K562 (cell line): Measurements from ENCODE around the gene ADAMTSL3. TPM values are rescaled to one million over a fixed set of nuclear protein-coding genes. Genes with fewer than 3 reads are reported as not detected.

Experiments
- ELF4 ChIP-seq: fragments of 450-650 bp; formaldehyde crosslinking; IDR thresholded peaks from 2 replicates; pipeline ENCODE4 v1.4.0; 2022; ENCODE audit warnings: missing genetic modification characterization
- PTTG1 ChIP-seq: fragments of 450-650 bp; IDR thresholded peaks from 2 replicates; pipeline ENCODE4 v1.6.1; 2016; ENCODE audit warnings: low read depth, mild to moderate bottlenecking, missing genetic modification characterization, missing compliant biosample characterization
- RAD21 ChIP-seq, 2 experiments: fragments of 250-450 bp in 1 of 2; fragments of 450-650 bp in 1 of 2; sonication (Bioruptor Pico) in 1 of 2; formaldehyde crosslinking in 1 of 2; IDR thresholded peaks in 1 of 2; conservative IDR thresholded peaks in 1 of 2; 2 replicates each; pipeline versions ENCODE4 v1.4.0 to v1.8.0; 2020 to 2022; ENCODE audit warnings: mild to moderate bottlenecking in 2 of 2, moderate library complexity in 1 of 2
- TFAM ChIP-seq: fragments of 250-450 bp; sonication (Bioruptor Pico); conservative IDR thresholded peaks from 2 replicates; pipeline ENCODE4 v1.5.0; 2021; ENCODE audit warnings: mild to moderate bottlenecking, moderate library complexity
- polyA plus RNA-seq, 8 experiments: library from polyadenylated mRNA; depleted of rRNA in 4 of 8; stranded (reverse) in 5 of 8; unstranded in 3 of 8; fragments of >200 nt; fragmentation: Nextera tagmentation in 2 of 8; fragmentation: Illumina TruSeq in 1 of 8; extraction: Ambion mirVana in 2 of 8; extraction: Trizol in 1 of 8; gene quantifications; 2 replicates each; pipeline versions ENCODE4 v1.2.1 to v1.2.3, GENCODE V29; 2011 to 2014; ENCODE audit warnings: inconsistent platforms in 1 of 8, missing spikeins in 1 of 8
- total RNA-seq, 7 experiments: library from RNA; depleted of rRNA in 6 of 7; stranded (reverse); fragments of >200 nt in 6 of 7; fragmentation: Illumina TruSeq in 2 of 7; extraction: Trizol in 2 of 7; gene quantifications; 2 replicates each; pipeline versions ENCODE4 v1.2.1 to v1.2.3, GENCODE V29; 2011 to 2021; ENCODE audit warnings: low replicate concordance in 1 of 7
- TF ChIP-seq, protein P1 (sequence below): sonication (generic); formaldehyde crosslinking; IDR thresholded peaks from 2 replicates; pipeline ENCODE4 v1.8.1; 2023; ENCODE audit warnings: missing genetic modification reagents, mild to moderate bottlenecking, borderline replicate concordance
- TF ChIP-seq, protein P2 (sequence below): IDR thresholded peaks from 2 replicates; pipeline ENCODE4 v1.6.1; 2011; ENCODE audit not compliant: insufficient read length; ENCODE audit errors: extremely low read depth

Gene ADAMTSL3
- total and polyA plus RNA-seq, 9 of the 15 experiments (the other 6 are each of a cell fraction or from before 2014, with no cell fraction given) = 0.01 to 0.18 (median 0.07) TPM; not detected in 3

- TF ChIP-seq, protein P1, sequence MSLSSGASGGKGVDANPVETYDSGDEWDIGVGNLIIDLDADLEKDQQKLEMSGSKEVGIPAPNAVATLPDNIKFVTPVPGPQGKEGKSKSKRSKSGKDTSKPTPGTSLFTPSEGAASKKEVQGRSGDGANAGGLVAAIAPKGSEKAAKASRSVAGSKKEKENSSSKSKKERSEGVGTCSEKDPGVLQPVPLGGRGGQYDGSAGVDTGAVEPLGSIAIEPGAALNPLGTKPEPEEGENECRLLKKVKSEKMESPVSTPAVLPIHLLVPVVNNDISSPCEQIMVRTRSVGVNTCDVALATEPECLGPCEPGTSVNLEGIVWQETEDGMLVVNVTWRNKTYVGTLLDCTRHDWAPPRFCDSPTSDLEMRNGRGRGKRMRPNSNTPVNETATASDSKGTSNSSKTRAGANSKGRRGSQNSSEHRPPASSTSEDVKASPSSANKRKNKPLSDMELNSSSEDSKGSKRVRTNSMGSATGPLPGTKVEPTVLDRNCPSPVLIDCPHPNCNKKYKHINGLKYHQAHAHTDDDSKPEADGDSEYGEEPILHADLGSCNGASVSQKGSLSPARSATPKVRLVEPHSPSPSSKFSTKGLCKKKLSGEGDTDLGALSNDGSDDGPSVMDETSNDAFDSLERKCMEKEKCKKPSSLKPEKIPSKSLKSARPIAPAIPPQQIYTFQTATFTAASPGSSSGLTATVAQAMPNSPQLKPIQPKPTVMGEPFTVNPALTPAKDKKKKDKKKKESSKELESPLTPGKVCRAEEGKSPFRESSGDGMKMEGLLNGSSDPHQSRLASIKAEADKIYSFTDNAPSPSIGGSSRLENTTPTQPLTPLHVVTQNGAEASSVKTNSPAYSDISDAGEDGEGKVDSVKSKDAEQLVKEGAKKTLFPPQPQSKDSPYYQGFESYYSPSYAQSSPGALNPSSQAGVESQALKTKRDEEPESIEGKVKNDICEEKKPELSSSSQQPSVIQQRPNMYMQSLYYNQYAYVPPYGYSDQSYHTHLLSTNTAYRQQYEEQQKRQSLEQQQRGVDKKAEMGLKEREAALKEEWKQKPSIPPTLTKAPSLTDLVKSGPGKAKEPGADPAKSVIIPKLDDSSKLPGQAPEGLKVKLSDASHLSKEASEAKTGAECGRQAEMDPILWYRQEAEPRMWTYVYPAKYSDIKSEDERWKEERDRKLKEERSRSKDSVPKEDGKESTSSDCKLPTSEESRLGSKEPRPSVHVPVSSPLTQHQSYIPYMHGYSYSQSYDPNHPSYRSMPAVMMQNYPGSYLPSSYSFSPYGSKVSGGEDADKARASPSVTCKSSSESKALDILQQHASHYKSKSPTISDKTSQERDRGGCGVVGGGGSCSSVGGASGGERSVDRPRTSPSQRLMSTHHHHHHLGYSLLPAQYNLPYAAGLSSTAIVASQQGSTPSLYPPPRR (CRISPR knock-in tag) = no peak
- TF ChIP-seq, protein P2, sequence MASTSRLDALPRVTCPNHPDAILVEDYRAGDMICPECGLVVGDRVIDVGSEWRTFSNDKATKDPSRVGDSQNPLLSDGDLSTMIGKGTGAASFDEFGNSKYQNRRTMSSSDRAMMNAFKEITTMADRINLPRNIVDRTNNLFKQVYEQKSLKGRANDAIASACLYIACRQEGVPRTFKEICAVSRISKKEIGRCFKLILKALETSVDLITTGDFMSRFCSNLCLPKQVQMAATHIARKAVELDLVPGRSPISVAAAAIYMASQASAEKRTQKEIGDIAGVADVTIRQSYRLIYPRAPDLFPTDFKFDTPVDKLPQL = no peak
- TF ChIP-seq ELF4 (CRISPR knock-in tag) (no peak), TFAM (no peak), PTTG1 (tag) (no peak), RAD21 (CRISPR knock-in tag; conservative IDR thresholded peaks at IDR 0.05 in 1 of 2, IDR thresholded peaks at IDR 0.05 in 1 of 2) (no peak)
Observed at GRCh38 chr15:83866692-83867091, 212.8 kb downstream of the ADAMTSL3 start (continued).
